ENCODE measurements around the gene COX11.

The COX11 gene

DNA sequence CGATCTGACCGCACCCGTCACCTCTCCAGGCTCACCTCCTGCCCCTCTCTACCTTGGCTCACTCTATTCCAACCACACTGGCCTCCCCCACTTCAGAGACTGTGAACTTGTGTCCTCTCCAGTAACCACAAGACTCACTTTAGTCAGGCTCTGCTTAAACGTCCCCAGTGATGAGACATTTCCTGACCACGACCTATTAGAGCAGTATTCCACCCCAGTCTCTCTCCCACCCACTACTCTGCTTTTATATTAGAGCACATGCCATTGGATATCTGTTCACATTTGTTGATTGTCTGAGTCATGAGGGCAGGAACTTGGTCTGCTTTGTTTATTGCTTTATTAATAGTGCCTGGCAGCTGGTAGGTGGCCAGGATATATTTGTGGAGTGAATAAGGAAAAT lies 20.1 kb downstream of the COX11 start:
- TF ChIP-seq EP300 (IDR thresholded peaks at IDR 0.05; ENCODE audit: borderline replicate concordance) (no peak), EGR1 (IDR thresholded peaks at IDR 0.05) (no peak), CEBPB (IDR thresholded peaks at IDR 0.05) (no peak), CREB1 (IDR thresholded peaks at IDR 0.05; ENCODE audit: low read depth) (no peak), ZBTB7A (IDR thresholded peaks at IDR 0.05; ENCODE audit: low read depth) (no peak)
- TF ChIP-seq, protein P1, sequence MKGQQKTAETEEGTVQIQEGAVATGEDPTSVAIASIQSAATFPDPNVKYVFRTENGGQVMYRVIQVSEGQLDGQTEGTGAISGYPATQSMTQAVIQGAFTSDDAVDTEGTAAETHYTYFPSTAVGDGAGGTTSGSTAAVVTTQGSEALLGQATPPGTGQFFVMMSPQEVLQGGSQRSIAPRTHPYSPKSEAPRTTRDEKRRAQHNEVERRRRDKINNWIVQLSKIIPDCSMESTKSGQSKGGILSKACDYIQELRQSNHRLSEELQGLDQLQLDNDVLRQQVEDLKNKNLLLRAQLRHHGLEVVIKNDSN (IDR thresholded peaks at IDR 0.05), result no peak

DNA sequence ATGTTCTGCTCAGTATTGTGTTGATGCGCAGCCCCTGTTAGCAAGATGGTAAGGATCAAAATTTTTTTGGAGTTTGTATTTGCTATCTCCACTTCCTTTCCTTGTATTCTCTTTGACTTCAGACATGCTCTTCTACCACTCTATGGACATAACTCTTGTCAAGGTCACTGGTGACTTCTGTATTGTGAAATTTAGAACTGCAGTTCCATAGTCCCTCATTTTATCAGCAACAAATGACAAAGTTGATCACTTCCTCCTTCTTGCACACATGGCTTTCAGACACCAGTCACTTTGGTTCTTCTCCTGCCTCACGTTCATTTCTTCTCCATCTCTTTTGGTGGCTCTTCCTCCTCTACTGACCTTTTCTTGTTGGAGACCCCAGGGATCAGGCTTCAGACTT lies 21.1 kb downstream of the COX11 start:
- TF ChIP-seq ZBTB7A (IDR thresholded peaks at IDR 0.05; ENCODE audit: low read depth) (no peak), TAF1 (IDR thresholded peaks at IDR 0.05; ENCODE audit: low read depth) (no peak), TCF12 (IDR thresholded peaks at IDR 0.05; ENCODE audit: low read depth) (no peak), NFIC (IDR thresholded peaks at IDR 0.05) (no peak)
- TF ChIP-seq, protein P1 (IDR thresholded peaks at IDR 0.05), result no peak
- TF ChIP-seq, protein P2, sequence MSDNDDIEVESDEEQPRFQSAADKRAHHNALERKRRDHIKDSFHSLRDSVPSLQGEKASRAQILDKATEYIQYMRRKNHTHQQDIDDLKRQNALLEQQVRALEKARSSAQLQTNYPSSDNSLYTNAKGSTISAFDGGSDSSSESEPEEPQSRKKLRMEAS (IDR thresholded peaks at IDR 0.05), result no peak

DNA sequence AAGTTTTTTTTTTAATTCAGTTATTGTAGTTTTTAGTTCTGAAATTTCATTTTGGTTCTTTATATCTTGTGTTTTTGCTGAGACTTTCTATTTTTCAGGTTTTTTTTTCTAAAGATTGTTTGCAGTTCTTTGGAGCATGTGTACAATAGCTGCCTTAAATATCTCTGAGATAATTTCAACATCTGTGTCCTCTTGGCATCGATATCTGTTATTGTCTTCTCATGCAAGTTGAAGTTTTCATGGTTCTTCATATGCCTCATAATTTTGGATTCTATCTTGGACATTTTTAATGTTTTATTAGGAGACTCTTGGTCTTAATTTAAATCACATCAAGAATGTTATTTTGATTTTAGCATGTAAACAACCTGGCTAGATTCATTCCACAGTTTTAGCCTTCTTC lies 22.8 kb downstream of the COX11 start:
- TF ChIP-seq RAD21 (IDR thresholded peaks at IDR 0.05; ENCODE audit: low read depth) (no peak), EGR1 (IDR thresholded peaks at IDR 0.05) (no peak), TCF12 (IDR thresholded peaks at IDR 0.05; ENCODE audit: low read depth) (no peak), EP300 (IDR thresholded peaks at IDR 0.05; ENCODE audit: borderline replicate concordance) (no peak), NFIC (IDR thresholded peaks at IDR 0.05) (no peak), CEBPB (IDR thresholded peaks at IDR 0.05) (no peak), TAF1 (IDR thresholded peaks at IDR 0.05; ENCODE audit: low read depth) (no peak), ZBTB7A (IDR thresholded peaks at IDR 0.05; ENCODE audit: low read depth) (no peak), FOXM1 (IDR thresholded peaks at IDR 0.05; ENCODE audit: borderline replicate concordance, low read depth) (no peak), CREB1 (IDR thresholded peaks at IDR 0.05; ENCODE audit: low read depth) (no peak), YY1 (IDR thresholded peaks at IDR 0.05; ENCODE audit: low read depth) (no peak), TEAD4 (IDR thresholded peaks at IDR 0.05) (no peak)
- TF ChIP-seq, protein P1 (IDR thresholded peaks at IDR 0.05), result no peak
- TF ChIP-seq, protein P2 (IDR thresholded peaks at IDR 0.05), result no peak
- TF ChIP-seq, protein P3, sequence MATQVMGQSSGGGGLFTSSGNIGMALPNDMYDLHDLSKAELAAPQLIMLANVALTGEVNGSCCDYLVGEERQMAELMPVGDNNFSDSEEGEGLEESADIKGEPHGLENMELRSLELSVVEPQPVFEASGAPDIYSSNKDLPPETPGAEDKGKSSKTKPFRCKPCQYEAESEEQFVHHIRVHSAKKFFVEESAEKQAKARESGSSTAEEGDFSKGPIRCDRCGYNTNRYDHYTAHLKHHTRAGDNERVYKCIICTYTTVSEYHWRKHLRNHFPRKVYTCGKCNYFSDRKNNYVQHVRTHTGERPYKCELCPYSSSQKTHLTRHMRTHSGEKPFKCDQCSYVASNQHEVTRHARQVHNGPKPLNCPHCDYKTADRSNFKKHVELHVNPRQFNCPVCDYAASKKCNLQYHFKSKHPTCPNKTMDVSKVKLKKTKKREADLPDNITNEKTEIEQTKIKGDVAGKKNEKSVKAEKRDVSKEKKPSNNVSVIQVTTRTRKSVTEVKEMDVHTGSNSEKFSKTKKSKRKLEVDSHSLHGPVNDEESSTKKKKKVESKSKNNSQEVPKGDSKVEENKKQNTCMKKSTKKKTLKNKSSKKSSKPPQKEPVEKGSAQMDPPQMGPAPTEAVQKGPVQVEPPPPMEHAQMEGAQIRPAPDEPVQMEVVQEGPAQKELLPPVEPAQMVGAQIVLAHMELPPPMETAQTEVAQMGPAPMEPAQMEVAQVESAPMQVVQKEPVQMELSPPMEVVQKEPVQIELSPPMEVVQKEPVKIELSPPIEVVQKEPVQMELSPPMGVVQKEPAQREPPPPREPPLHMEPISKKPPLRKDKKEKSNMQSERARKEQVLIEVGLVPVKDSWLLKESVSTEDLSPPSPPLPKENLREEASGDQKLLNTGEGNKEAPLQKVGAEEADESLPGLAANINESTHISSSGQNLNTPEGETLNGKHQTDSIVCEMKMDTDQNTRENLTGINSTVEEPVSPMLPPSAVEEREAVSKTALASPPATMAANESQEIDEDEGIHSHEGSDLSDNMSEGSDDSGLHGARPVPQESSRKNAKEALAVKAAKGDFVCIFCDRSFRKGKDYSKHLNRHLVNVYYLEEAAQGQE (IDR thresholded peaks at IDR 0.05; ENCODE audit: low read depth), result no peak

DNA sequence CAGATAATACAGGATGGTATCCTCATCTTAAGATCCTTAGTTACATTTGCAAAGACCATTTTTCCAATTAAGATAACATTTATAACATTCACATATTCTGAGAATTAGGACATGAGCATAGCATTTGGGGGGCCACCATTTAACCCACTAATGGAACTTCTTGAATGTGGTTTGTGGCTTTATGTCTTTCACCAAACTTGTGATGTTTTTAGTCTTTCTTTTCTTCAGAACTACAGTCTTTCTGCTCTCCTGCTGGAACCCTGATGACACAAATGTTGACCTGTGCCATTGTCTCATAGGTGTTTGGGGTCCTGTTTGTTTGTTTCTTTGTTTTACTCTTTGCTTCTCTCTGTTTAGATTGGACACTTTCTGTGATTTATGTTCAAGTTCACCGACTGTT lies 23.2 kb downstream of the COX11 start:
- TF ChIP-seq CEBPB (IDR thresholded peaks at IDR 0.05), result no peak
- no peak for TF ChIP-seq TAF1 (IDR thresholded peaks at IDR 0.05; ENCODE audit: low read depth)
- TF ChIP-seq NFIC (IDR thresholded peaks at IDR 0.05), result no peak
- TF ChIP-seq, protein P1 (IDR thresholded peaks at IDR 0.05), result no peak
- TF ChIP-seq TCF12 (IDR thresholded peaks at IDR 0.05; ENCODE audit: low read depth), result no peak
- TF ChIP-seq EP300 (IDR thresholded peaks at IDR 0.05; ENCODE audit: borderline replicate concordance), result no peak
- TF ChIP-seq, protein P3 (IDR thresholded peaks at IDR 0.05; ENCODE audit: low read depth), result no peak
- TF ChIP-seq RAD21 (IDR thresholded peaks at IDR 0.05; ENCODE audit: low read depth), result no peak
- no peak for TF ChIP-seq TEAD4 (IDR thresholded peaks at IDR 0.05)
- TF ChIP-seq YY1 (IDR thresholded peaks at IDR 0.05; ENCODE audit: low read depth), result no peak
- TF ChIP-seq CREB1 (IDR thresholded peaks at IDR 0.05; ENCODE audit: low read depth), result no peak
- no peak for TF ChIP-seq EGR1 (IDR thresholded peaks at IDR 0.05)
- TF ChIP-seq ZBTB7A (IDR thresholded peaks at IDR 0.05; ENCODE audit: low read depth), result no peak
- TF ChIP-seq FOXM1 (IDR thresholded peaks at IDR 0.05; ENCODE audit: borderline replicate concordance, low read depth), result no peak
- TF ChIP-seq, protein P2 (IDR thresholded peaks at IDR 0.05), result no peak

DNA sequence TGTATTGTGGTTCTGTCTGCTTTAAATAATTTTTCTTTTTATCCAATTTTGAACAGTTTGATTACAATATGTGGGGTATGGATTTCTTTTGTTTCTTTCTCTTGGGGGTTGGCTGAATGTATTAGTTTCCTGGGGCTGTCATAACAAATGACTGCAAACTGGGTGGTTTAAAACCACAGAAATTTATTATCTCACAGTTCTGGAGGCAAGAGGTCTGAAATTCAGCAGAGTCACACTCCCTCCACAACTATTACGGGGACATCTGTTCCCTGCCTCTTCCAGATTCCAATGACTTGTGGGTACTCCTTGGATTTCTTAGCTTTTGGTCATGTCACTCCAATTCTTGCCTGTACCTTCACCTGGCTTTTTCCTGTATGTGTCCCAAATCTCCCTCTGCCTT lies 23.7 kb downstream of the COX11 start:
- no peak for TF ChIP-seq FOXM1 (IDR thresholded peaks at IDR 0.05; ENCODE audit: borderline replicate concordance, low read depth)

All from Ishikawa (cell line).